Fibroblast of lung (primary cell): Measurements from ENCODE around the gene PIAS1. TPM values are rescaled to one million over a fixed set of nuclear protein-coding genes. Genes with fewer than 3 reads are reported as not detected.

Source experiments
- DNase-seq, 2 donors: peaks; one replicate each; pipeline versions ENCODE4 v3.0.0 to v3.0.0-alpha.2; 2010; ENCODE audit warnings: low read depth in 2 of 2
- H2AFZ ChIP-seq: 2 replicates; pipeline ENCODE4 v1.5.1; 2012; ENCODE audit warnings: low read length, control low read depth, inconsistent platforms
- H3K27ac ChIP-seq: 2 replicates; pipeline ENCODE4 v1.5.1; 2011; ENCODE audit warnings: low read length, control low read depth; ENCODE audit not compliant: insufficient read depth
- H3K27me3 ChIP-seq: 2 replicates; pipeline ENCODE4 v1.5.1; 2011; ENCODE audit warnings: mild to moderate bottlenecking, low read length; ENCODE audit not compliant: control insufficient read depth, insufficient read depth
- H3K36me3 ChIP-seq: 2 replicates; pipeline ENCODE4 v1.5.1; 2011; ENCODE audit warnings: low read length; ENCODE audit not compliant: control insufficient read depth, insufficient read depth
- H3K4me1 ChIP-seq: 2 replicates; pipeline ENCODE4 v1.5.1; 2011; ENCODE audit warnings: low read length; ENCODE audit not compliant: control insufficient read depth, insufficient read depth; ENCODE audit errors: extremely low read depth
- H3K4me2 ChIP-seq: 2 replicates; pipeline ENCODE4 v1.5.1; 2011; ENCODE audit warnings: low read length, control low read depth; ENCODE audit not compliant: insufficient read depth; ENCODE audit errors: extremely low read depth
- H3K4me3 ChIP-seq, 4 experiments: fragments of 200-600 bp in 1 of 4; sonication (generic) in 1 of 4; replicated peaks in 1 of 4; 2 replicates each; pipeline ENCODE4 v1.5.1; 2011 to 2016; ENCODE audit warnings: low read length in 4 of 4, low read depth in 3 of 4, mild to moderate bottlenecking in 3 of 4, control low read depth in 2 of 4, inconsistent platforms in 1 of 4, mixed read lengths in 1 of 4; ENCODE audit not compliant: insufficient read depth in 1 of 4; ENCODE audit errors: control extremely low read depth in 1 of 4
- H3K79me2 ChIP-seq: 2 replicates; pipeline ENCODE4 v1.5.1; 2012; ENCODE audit warnings: mild to moderate bottlenecking, low read length, inconsistent platforms; ENCODE audit not compliant: control insufficient read depth, insufficient read depth
- H3K9ac ChIP-seq: 2 replicates; pipeline ENCODE4 v1.5.1; 2011; ENCODE audit warnings: mild to moderate bottlenecking, low read length, control low read depth; ENCODE audit not compliant: insufficient read depth
- H3K9me3 ChIP-seq: 2 replicates; pipeline ENCODE4 v1.5.1; 2012; ENCODE audit warnings: low read depth, low read length; ENCODE audit not compliant: control insufficient read depth, insufficient read depth
- H4K20me1 ChIP-seq: 2 replicates; pipeline ENCODE4 v1.5.1; 2011; ENCODE audit warnings: low read length; ENCODE audit not compliant: control insufficient read depth, insufficient read depth; ENCODE audit errors: extremely low read depth
- EZH2 ChIP-seq: IDR thresholded peaks from 2 replicates; pipeline ENCODE4 v1.5.1; 2012; ENCODE audit warnings: low read length, control low read depth, mild to moderate bottlenecking; ENCODE audit errors: missing control alignments
- polyA plus RNA-seq, 2 donors: library from polyadenylated mRNA; depleted of rRNA in 1 of 2; stranded (reverse) in 1 of 2; unstranded in 1 of 2; fragments of >200 nt; gene quantifications; 2 replicates each; pipeline ENCODE4 v1.2.1, GENCODE V29; 2011 to 2012; ENCODE audit warnings: missing spikeins in 1 of 2
- total RNA-seq: library from RNA; depleted of rRNA; stranded (reverse); fragments of >200 nt; gene quantifications from 2 replicates; pipeline ENCODE4 v1.2.1, GENCODE V29; 2014
- TF ChIP-seq, protein P1 (sequence below), 2 donors: IDR thresholded peaks in 1 of 2; conservative IDR thresholded peaks in 1 of 2; 1 replicate in 1 of 2; 2 replicates in 1 of 2; pipeline ENCODE4 v1.5.1; 2011 to 2012; ENCODE audit warnings: low read length in 2 of 2, control low read depth in 1 of 2, inconsistent platforms in 1 of 2, low read depth in 1 of 2, mild to moderate bottlenecking in 1 of 2

Gene PIAS1
- total and polyA plus RNA-seq, 2 donors (not counting 1 experiment from before 2014, with no cell fraction given): 17.0 to 35.1 TPM

DNA sequence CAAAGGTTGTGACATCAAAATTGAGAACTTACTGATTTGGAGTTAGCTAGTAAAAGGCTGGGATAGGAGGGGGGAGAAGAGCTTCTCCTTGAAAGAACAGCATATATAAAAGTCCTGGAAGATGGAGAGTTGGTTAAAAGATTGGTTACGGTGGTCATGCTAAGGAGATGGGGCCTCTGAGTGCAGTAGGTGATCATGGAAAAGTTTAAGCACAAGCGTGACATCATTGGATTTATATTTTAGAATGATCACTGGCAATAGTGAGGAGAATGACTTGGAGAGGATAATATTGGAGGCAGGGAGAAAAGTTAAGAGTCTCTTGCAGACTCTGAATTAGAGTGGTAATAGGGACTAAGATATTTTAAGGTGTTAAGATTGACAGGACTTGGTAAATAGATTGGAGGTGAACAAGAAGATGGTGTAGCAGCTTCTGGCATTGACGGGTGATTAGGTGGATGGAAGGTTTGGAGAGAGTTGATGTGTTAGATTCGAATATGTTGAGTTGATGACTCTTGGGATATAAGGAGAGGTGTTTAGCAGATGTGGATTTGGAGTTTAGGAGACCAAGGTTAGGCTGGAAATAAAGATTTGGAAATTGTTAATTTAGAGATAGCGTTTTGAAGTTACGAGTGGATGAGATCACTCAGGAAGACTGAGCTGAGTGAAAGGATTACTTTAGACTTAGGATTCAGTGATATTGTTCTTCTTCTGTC, 19.6 kb downstream of the PIAS1 start:
- H2AFZ ChIP-seq: no peak overlapping the region
- no peak overlapping the region for H3K4me3 ChIP-seq
- H4K20me1 ChIP-seq: no peaks in the 10 kb centered on the region
- DNase-seq: no peak
- no peak overlapping the region for H3K9ac ChIP-seq
- H3K36me3 ChIP-seq: no peaks in the 10 kb centered on the region
- peaks cover 64% of the 10 kb centered on the region for H3K79me2 ChIP-seq
- no peaks in the 10 kb centered on the region for H3K27me3 ChIP-seq
- TF ChIP-seq, protein P1, sequence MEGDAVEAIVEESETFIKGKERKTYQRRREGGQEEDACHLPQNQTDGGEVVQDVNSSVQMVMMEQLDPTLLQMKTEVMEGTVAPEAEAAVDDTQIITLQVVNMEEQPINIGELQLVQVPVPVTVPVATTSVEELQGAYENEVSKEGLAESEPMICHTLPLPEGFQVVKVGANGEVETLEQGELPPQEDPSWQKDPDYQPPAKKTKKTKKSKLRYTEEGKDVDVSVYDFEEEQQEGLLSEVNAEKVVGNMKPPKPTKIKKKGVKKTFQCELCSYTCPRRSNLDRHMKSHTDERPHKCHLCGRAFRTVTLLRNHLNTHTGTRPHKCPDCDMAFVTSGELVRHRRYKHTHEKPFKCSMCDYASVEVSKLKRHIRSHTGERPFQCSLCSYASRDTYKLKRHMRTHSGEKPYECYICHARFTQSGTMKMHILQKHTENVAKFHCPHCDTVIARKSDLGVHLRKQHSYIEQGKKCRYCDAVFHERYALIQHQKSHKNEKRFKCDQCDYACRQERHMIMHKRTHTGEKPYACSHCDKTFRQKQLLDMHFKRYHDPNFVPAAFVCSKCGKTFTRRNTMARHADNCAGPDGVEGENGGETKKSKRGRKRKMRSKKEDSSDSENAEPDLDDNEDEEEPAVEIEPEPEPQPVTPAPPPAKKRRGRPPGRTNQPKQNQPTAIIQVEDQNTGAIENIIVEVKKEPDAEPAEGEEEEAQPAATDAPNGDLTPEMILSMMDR (conservative IDR thresholded peaks at IDR 0.05 in 1 of 2, IDR thresholded peaks at IDR 0.05 in 1 of 2; ENCODE audit: low read depth in 1 of 2, low read length in 2 of 2): no peak
- TF ChIP-seq EZH2: no peak
- H3K4me2 ChIP-seq: no peak overlapping the region
- no peak overlapping the region for H3K27ac ChIP-seq
- no peaks in the 10 kb centered on the region for H3K9me3 ChIP-seq
- no peaks in the 10 kb centered on the region for H3K4me1 ChIP-seq

DNA sequence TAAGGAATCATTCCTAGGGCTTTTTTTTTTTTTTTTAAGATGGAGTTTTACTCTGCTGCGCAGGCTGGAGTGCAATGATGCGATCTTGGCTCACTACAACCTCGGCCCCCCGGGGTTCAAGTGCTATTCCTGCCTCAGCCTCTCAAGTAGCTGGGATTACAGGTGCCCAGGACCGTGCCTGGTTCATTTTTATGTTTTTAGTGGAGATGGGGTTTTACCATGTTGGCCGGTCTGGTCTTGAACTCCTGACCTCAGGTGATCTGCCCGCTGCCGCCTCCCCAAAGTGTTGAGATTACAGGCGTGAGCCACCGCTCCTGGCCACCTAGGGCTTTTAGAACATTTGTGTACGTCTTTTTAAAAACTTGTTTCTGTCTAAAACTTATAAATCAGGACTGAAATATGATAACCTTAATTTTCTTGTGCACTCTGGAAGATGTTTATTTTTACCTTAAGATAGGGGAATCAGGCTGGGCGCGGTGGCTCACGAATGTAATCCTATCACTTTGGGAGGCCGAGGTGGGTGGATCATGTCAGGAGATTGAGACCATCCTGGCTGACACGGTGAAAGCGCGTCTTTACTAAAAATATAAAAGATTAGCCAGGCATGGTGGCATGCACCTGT, 21.8 kb downstream of the PIAS1 start:
- Histone ChIP-seq H3K4me2 (no peak overlapping the region), H3K79me2 (peaks cover 61% of the 10 kb centered on the region), H3K9ac (no peak overlapping the region), H3K4me3 (no peak overlapping the region), H3K27ac (no peak overlapping the region), H3K27me3 (no peaks in the 10 kb centered on the region), H4K20me1 (no peaks in the 10 kb centered on the region), H3K9me3 (no peaks in the 10 kb centered on the region), H3K4me1 (no peaks in the 10 kb centered on the region), H3K36me3 (no peaks in the 10 kb centered on the region), H2AFZ (no peak overlapping the region)
- DNase-seq: no peak
- no peak for TF ChIP-seq EZH2
- TF ChIP-seq, protein P1 (conservative IDR thresholded peaks at IDR 0.05 in 1 of 2, IDR thresholded peaks at IDR 0.05 in 1 of 2; ENCODE audit: low read depth in 1 of 2, low read length in 2 of 2): no peak

DNA sequence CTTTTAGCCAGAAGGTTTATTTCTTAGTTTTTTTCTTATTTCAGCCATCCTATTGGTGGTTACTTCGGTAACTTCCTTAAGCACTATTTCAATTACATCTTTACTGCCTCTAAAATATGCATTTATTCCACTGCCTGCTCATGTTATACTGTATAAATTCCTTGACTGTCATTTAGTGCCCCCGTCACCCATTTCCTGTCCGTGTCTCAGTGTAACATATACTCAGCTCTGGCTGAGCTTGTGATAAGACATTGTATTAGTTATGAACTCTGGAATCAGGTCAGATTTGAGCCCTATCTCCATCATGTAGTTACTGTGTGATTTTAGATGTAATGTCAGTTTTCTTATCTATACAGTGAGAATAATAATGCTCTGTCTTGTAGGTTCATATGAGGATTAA, 24.2 kb downstream of the PIAS1 start:
- H3K4me1 ChIP-seq: no peaks in the 10 kb centered on the region
- no peak for TF ChIP-seq EZH2
- TF ChIP-seq, protein P1 (conservative IDR thresholded peaks at IDR 0.05 in 1 of 2, IDR thresholded peaks at IDR 0.05 in 1 of 2; ENCODE audit: low read depth in 1 of 2, low read length in 2 of 2): no peak

More for the DNA sequence above, 24.2 kb downstream of the PIAS1 start:
- no peak overlapping the region for H3K4me3 ChIP-seq
- no peak overlapping the region for H3K9ac ChIP-seq
- no peak for DNase-seq
- H3K79me2 ChIP-seq: peaks cover 65% of the 10 kb centered on the region
- no peak overlapping the region for H3K27ac ChIP-seq
- H4K20me1 ChIP-seq: no peaks in the 10 kb centered on the region
- no peaks in the 10 kb centered on the region for H3K36me3 ChIP-seq
- no peaks in the 10 kb centered on the region for H3K9me3 ChIP-seq
- no peak overlapping the region for H2AFZ ChIP-seq
- no peaks in the 10 kb centered on the region for H3K27me3 ChIP-seq
- H3K4me2 ChIP-seq: no peak overlapping the region
